ENCODE data around the gene CCDC116. TPM values are rescaled to one million over a fixed set of nuclear protein-coding genes. Genes with fewer than 3 reads are reported as not detected.

CCDC116 gene
- polyA plus RNA-seq, 1 donor, result 0.28 TPM

DNA sequence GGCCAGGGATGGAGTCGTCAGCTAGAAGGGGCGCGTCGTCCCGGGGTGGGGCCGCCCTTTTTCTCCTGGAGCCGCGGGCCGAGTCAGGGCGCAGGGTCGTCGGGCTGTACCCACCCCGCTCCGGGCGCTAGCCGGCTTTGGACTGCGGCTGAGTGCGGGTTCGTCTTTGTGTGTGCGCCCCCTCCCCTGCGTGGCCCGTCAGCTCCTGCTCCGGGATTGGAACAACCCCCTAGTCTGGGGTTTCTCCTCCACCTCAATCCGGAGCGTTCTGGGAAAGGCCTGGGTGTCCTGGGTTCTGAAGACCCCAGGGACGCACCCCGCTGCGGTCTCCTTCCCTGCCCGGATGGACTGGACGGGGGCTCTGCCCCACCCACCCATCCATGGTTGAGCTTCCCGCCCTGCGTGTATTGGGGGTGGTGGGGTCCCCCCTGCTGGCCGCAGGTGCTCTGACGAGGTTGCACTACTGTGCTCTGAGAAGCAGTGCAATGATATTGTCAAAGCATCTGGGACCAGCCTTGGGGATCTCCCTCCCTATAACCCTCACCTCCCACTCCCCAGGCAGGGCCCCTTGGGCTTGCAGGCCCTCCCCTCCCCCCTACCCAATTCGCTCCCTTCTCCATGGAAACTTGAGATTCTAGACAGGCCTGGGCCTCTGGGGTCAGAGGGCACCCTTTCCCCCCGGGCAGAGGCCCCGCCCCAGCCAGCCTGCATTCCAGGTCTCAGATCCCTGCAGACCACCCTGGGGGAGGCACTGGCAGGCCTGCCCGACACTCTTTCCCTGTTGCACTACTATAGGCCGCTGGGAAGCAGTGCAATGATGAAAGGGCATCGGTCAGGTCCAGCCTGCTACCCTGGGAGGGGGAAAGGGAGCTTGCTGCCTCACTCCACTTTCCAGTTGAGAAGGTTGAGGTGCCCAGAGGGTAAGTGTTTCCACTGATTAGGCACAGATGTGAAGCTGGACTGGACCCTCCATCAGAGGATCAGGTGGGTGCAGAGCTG lies 20.3 kb downstream of the CCDC116 start:
- Histone ChIP-seq H3K36me3 (ENCODE audit: control insufficient read depth, insufficient read depth, low read length) (peaks cover 11% of the 10 kb centered on the region), H3K27me3 (ENCODE audit: control insufficient read depth, insufficient read depth, low read length) (no peaks in the 10 kb centered on the region), H3K4me3 (ENCODE audit: low read length) (peak overlapping the region; percentile 63), H3K27ac (ENCODE audit: low read length) (no peak overlapping the region), H3K9me3 (ENCODE audit: control insufficient read depth, low read depth, low read length) (peaks cover 2% of the 10 kb centered on the region), H3K4me1 (ENCODE audit: control insufficient read depth, insufficient read depth, low read length) (peaks cover 26% of the 10 kb centered on the region)
- no CpG with 5 or more reads among the region's 40 CpGs for WGBS (ENCODE audit: insufficient coverage, low lambda C conversion rate)
- no peak for DNase-seq

- H3K27ac ChIP-seq (ENCODE audit: low read length), result no peak overlapping the region
- DNase-seq, result no peak
- H3K27me3 ChIP-seq (ENCODE audit: control insufficient read depth, insufficient read depth, low read length), result peaks cover 4% of the 10 kb centered on the region
Observed at GRCh38 chr22:21657020-21657359, 24.4 kb downstream of the CCDC116 start.

GRCh38 chr22:21657360-21658032 lies 24.9 kb downstream of the CCDC116 start:
- DNase-seq, result peak; percentile 67 to 87
- WGBS (ENCODE audit: insufficient coverage, low lambda C conversion rate), result no CpG with 5 or more reads among the region's 79 CpGs

More at GRCh38 chr22:21657020-21657359, 24.4 kb downstream of the CCDC116 start:
- Histone ChIP-seq H3K4me3 (ENCODE audit: low read length) (peak overlapping the region; percentile 52), H3K9me3 (ENCODE audit: control insufficient read depth, low read depth, low read length) (peaks cover 2% of the 10 kb centered on the region), H3K36me3 (ENCODE audit: control insufficient read depth, insufficient read depth, low read length) (peaks cover 2% of the 10 kb centered on the region), H3K4me1 (ENCODE audit: control insufficient read depth, insufficient read depth, low read length) (peaks cover 21% of the 10 kb centered on the region)
- 0% methylated on average over 1 of the region's 17 CpGs for WGBS (ENCODE audit: insufficient coverage, low lambda C conversion rate)

DNA sequence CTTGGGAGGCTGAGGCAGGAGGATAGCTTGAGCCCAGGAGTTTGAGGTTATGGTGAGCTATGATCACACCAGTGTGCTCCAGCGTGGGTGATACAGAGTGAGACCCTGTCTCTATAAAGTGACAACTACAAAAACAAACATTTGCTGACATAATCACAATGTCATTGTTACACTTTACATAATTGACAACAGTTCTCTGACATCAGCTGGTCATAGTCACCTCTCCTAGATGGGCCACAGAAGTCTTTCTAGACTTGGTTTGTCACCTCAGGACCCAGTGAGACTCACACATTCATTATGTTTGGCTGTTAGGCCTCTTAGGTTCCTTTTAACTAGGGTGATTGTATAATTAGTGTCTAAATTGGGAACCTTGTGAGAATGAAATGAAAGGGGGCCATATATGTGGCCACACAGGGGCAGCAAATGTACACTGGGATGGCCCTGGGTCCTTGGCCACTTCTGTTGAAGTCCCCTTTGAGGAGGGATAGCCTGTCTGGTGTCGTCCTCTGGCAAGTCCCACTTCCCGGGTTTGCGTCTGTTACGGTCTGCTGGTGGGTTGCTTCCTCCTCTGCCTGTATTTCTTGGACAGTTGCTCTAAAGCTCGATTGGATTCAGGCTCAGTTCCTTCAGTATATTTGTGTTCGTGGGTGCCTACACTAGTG lies 27.4 kb downstream of the CCDC116 start:
- Histone ChIP-seq H3K36me3 (ENCODE audit: control insufficient read depth, insufficient read depth, low read length) (no peaks in the 10 kb centered on the region), H3K27me3 (ENCODE audit: control insufficient read depth, insufficient read depth, low read length) (peaks cover 4% of the 10 kb centered on the region), H3K27ac (ENCODE audit: low read length) (no peak overlapping the region), H3K4me1 (ENCODE audit: control insufficient read depth, insufficient read depth, low read length) (peaks cover 12% of the 10 kb centered on the region), H3K4me3 (ENCODE audit: low read length) (no peak overlapping the region), H3K9me3 (ENCODE audit: control insufficient read depth, low read depth, low read length) (peaks cover 2% of the 10 kb centered on the region)
- no CpG with 5 or more reads among the region's 7 CpGs for WGBS (ENCODE audit: insufficient coverage, low lambda C conversion rate)
- no peak for DNase-seq

More at GRCh38 chr22:21657360-21658032, 24.9 kb downstream of the CCDC116 start:
- H3K4me3 ChIP-seq (ENCODE audit: low read length), result peak overlapping the region; percentile 52
- peaks cover 2% of the 10 kb centered on the region for H3K36me3 ChIP-seq (ENCODE audit: control insufficient read depth, insufficient read depth, low read length)
- H3K9me3 ChIP-seq (ENCODE audit: control insufficient read depth, low read depth, low read length), result peaks cover 2% of the 10 kb centered on the region
- peaks cover 18% of the 10 kb centered on the region for H3K4me1 ChIP-seq (ENCODE audit: control insufficient read depth, insufficient read depth, low read length)
- peaks cover 4% of the 10 kb centered on the region for H3K27me3 ChIP-seq (ENCODE audit: control insufficient read depth, insufficient read depth, low read length)
- no peak overlapping the region for H3K27ac ChIP-seq (ENCODE audit: low read length)

DNA sequence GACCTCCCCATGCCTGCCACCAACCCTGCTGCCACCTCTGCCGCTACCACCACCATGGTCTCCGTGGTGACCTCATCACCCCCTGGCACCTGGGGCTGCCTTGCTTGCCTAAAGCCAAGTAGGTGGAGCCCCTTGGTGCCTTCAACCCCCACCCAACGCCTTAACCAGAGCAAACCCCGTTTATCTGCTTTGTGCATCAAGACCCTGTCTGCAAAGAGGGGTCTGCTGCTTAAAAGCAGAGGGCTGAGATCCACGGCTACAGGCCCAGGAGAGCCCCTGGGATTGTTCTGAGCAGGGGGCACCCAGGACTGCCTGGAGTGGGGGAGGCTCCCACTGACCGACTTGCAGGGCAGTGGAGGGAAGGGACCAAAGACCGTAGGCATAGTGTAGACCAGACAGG lies 28.3 kb downstream of the CCDC116 start:
- Histone ChIP-seq H3K9me3 (ENCODE audit: control insufficient read depth, low read depth, low read length) (peaks cover 2% of the 10 kb centered on the region), H3K4me3 (ENCODE audit: low read length) (no peak overlapping the region), H3K27ac (ENCODE audit: low read length) (no peak overlapping the region), H3K4me1 (ENCODE audit: control insufficient read depth, insufficient read depth, low read length) (peaks cover 17% of the 10 kb centered on the region), H3K27me3 (ENCODE audit: control insufficient read depth, insufficient read depth, low read length) (peaks cover 4% of the 10 kb centered on the region), H3K36me3 (ENCODE audit: control insufficient read depth, insufficient read depth, low read length) (no peaks in the 10 kb centered on the region)
- no peak for DNase-seq
- WGBS (ENCODE audit: insufficient coverage, low lambda C conversion rate), result no CpG with 5 or more reads among the region's 7 CpGs

DNA sequence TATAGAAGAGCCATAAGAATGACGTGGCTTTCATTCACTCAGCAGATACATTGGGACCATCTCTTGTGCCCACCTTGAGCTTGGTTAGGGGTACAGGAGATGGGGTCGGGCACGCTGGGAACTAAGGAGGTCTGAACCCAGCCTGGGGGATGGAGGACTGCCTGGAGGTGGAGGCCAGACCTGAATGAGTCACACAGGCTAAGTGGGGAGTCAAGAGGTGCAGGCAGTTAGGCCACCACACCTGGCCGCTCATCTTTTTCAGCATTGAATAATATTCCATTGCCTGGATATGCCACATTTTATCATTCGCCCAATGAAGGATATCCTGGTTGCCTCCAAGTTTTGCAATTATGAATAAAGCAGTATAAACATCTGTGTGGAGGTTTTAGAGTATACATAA lies 29.4 kb downstream of the CCDC116 start:
- Histone ChIP-seq H3K4me1 (ENCODE audit: control insufficient read depth, insufficient read depth, low read length) (peaks cover 16% of the 10 kb centered on the region), H3K27me3 (ENCODE audit: control insufficient read depth, insufficient read depth, low read length) (peaks cover 4% of the 10 kb centered on the region), H3K27ac (ENCODE audit: low read length) (no peak overlapping the region), H3K9me3 (ENCODE audit: control insufficient read depth, low read depth, low read length) (peaks cover 2% of the 10 kb centered on the region), H3K4me3 (ENCODE audit: low read length) (no peak overlapping the region), H3K36me3 (ENCODE audit: control insufficient read depth, insufficient read depth, low read length) (no peaks in the 10 kb centered on the region)
- WGBS (ENCODE audit: insufficient coverage, low lambda C conversion rate), result no CpG with 5 or more reads among the region's 5 CpGs
- no peak for DNase-seq

DNA sequence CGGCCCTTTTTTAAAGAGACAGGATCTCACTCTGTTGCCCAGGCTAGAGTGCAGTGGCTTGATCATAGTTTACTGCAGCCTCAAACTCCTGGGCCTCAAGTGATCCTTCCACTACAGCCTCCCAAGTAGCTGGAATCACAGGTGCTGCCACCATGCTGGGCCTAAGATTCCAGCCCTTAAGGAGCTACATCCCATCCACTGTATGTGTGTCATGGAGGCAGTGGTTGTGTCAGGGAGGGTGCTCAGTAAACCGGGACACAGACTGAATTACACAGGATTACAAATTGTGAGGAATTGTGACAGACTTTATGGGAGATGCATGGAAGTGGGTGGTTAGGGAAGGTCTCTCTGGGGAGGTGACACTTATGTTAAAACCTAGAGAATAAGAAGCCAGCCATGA lies 31.2 kb downstream of the CCDC116 start:
- no peak overlapping the region for H3K27ac ChIP-seq (ENCODE audit: low read length)
- DNase-seq, result no peak
- peaks cover 5% of the 10 kb centered on the region for H3K4me1 ChIP-seq (ENCODE audit: control insufficient read depth, insufficient read depth, low read length)
- peaks cover 4% of the 10 kb centered on the region for H3K27me3 ChIP-seq (ENCODE audit: control insufficient read depth, insufficient read depth, low read length)
- no peaks in the 10 kb centered on the region for H3K9me3 ChIP-seq (ENCODE audit: control insufficient read depth, low read depth, low read length)
- no peaks in the 10 kb centered on the region for H3K36me3 ChIP-seq (ENCODE audit: control insufficient read depth, insufficient read depth, low read length)
- H3K4me3 ChIP-seq (ENCODE audit: low read length), result no peak overlapping the region
- no CpG with 5 or more reads among the region's 2 CpGs for WGBS (ENCODE audit: insufficient coverage, low lambda C conversion rate)

DNA sequence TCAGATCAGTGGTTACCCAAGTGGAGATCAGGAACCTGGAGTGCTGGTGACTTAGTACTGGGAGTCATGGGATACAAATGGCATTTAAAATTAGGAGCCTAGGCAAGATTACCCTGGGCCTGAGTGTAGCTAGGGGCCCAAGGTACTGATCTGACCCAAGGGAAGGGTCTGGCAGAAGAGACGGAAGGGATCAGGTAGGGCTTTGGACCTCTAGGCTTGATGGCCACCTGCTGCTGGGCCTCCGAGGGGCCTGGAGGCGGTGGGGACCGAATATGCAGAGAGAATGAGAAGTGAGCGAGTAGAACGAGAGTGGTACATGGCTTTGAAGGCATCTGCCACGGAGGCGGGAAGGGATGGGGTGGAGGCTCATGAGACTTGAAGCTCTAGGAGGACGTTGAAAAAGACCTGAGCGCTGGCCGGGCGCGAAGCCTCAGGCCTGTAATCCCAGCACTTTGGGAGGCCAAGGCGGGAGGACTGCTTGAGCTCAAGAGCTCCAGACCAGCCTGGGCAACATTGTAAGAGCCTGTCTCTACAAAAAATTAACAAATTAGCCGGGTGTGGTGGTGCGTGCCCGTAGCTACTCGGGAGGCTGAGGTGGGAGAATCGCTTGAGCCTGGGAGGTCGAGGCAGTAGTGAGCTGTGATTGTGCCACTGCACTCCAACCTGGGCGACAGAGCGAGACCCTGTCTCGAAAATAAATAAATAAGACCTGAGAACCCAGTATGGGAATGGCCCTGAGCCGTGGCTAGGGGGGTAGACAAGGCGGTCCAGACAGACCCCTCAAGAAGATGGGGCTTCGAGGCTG lies 32.7 kb downstream of the CCDC116 start:
- H3K36me3 ChIP-seq (ENCODE audit: control insufficient read depth, insufficient read depth, low read length), result no peaks in the 10 kb centered on the region
- peak overlapping the region; percentile 89 for H3K4me3 ChIP-seq (ENCODE audit: low read length)
- DNase-seq, result no peak
- no peaks in the 10 kb centered on the region for H3K9me3 ChIP-seq (ENCODE audit: control insufficient read depth, low read depth, low read length)
- WGBS (ENCODE audit: insufficient coverage, low lambda C conversion rate), result no CpG with 5 or more reads among the region's 26 CpGs
- H3K27ac ChIP-seq (ENCODE audit: low read length), result peak overlapping the region; percentile 94
- peaks cover 4% of the 10 kb centered on the region for H3K27me3 ChIP-seq (ENCODE audit: control insufficient read depth, insufficient read depth, low read length)
- peaks cover 5% of the 10 kb centered on the region for H3K4me1 ChIP-seq (ENCODE audit: control insufficient read depth, insufficient read depth, low read length)

- DNase-seq, result peak in 1 of 2 donors; percentile 24
- H3K27me3 ChIP-seq (ENCODE audit: control insufficient read depth, insufficient read depth, low read length), result no peaks in the 10 kb centered on the region
- H3K4me1 ChIP-seq (ENCODE audit: control insufficient read depth, insufficient read depth, low read length), result peaks cover 5% of the 10 kb centered on the region
- H3K27ac ChIP-seq (ENCODE audit: low read length), result peak overlapping the region; percentile 94
- no peaks in the 10 kb centered on the region for H3K9me3 ChIP-seq (ENCODE audit: control insufficient read depth, low read depth, low read length)
- 40% methylated on average over 1 of the region's 16 CpGs for WGBS (ENCODE audit: insufficient coverage, low lambda C conversion rate)
- H3K4me3 ChIP-seq (ENCODE audit: low read length), result peak overlapping the region; percentile 89
- peaks cover 12% of the 10 kb centered on the region for H3K36me3 ChIP-seq (ENCODE audit: control insufficient read depth, insufficient read depth, low read length)
Observed at GRCh38 chr22:21666786-21667185, 34.2 kb downstream of the CCDC116 start.

All from large intestine (tissue), 3 donors.